HepG2 (cell line): ENCODE data around the gene TSHZ2. TPM values are rescaled to one million over a fixed set of nuclear protein-coding genes. Genes with fewer than 3 reads are reported as not detected.
A peak's percentile ranks its signal among the peaks of the same experiment; 100 is the strongest.

Source experiments
- ATF4 ChIP-seq, 2 experiments: fragments of 450-650 bp in 1 of 2; sonication (generic) in 1 of 2; formaldehyde crosslinking; IDR thresholded peaks; 2 replicates each; pipeline versions ENCODE4 v1.5.0 to v1.8.0; 2020 to 2022; ENCODE audit warnings: mild to moderate bottlenecking in 1 of 2, missing genetic modification reagents in 1 of 2
- BHLHE40 ChIP-seq: IDR thresholded peaks from 2 replicates; pipeline ENCODE4 v1.6.1; 2011; ENCODE audit warnings: low read length, improper control_type of control experiment
- CCAR2 ChIP-seq: fragments of 200-400 bp; formaldehyde crosslinking; optimal IDR thresholded peaks from 2 replicates; pipeline ENCODE3; 2018; ENCODE audit warnings: low read depth, mild to moderate bottlenecking, low read length, moderate library complexity
- HCFC1 ChIP-seq: fragments of 150-350 bp; IDR thresholded peaks from 2 replicates; pipeline ENCODE4 v1.6.1; 2014; ENCODE audit warnings: low read depth, low read length
- HNRNPL ChIP-seq: fragments of 200-400 bp; formaldehyde crosslinking; IDR thresholded peaks from 2 replicates; pipeline ENCODE4 v1.6.1; 2017; ENCODE audit warnings: mild to moderate bottlenecking, low read depth, low read length
- REL ChIP-seq: sonication (generic); formaldehyde crosslinking; conservative IDR thresholded peaks from 2 replicates; pipeline ENCODE4 v1.8.0; 2022; ENCODE audit warnings: mild to moderate bottlenecking, missing genetic modification reagents, moderate library complexity
- TARDBP ChIP-seq: sonication (generic); formaldehyde crosslinking; IDR thresholded peaks from 2 replicates; pipeline ENCODE4 v1.8.0; 2022; ENCODE audit warnings: mild to moderate bottlenecking, missing genetic modification reagents
- THAP11 ChIP-seq: IDR thresholded peaks from 2 replicates; pipeline ENCODE4 v1.6.1; 2016; ENCODE audit warnings: missing biosample characterization, missing genetic modification reagents
- ZBTB7A ChIP-seq: sonication (generic); formaldehyde crosslinking; IDR thresholded peaks from 2 replicates; pipeline ENCODE4 v1.8.0; 2022; ENCODE audit warnings: mild to moderate bottlenecking, missing genetic modification reagents
- ZNF207 ChIP-seq: fragments of 450-650 bp; IDR thresholded peaks from 2 replicates; pipeline ENCODE4 v1.6.1; 2016; ENCODE audit warnings: antibody characterized with exemption, borderline replicate concordance
- ZNF280B ChIP-seq: sonication (generic); formaldehyde crosslinking; IDR thresholded peaks from 2 replicates; pipeline ENCODE4 v1.5.0; 2020; ENCODE audit warnings: missing genetic modification reagents, mild to moderate bottlenecking, borderline replicate concordance
- ZNF441 ChIP-seq: sonication (generic); formaldehyde crosslinking; IDR thresholded peaks from 2 replicates; pipeline ENCODE4 v1.7.0; 2021; ENCODE audit warnings: missing genetic modification reagents, borderline replicate concordance
- ZNF446 ChIP-seq: sonication (generic); formaldehyde crosslinking; IDR thresholded peaks from 2 replicates; pipeline ENCODE4 v1.5.0; 2020; ENCODE audit warnings: mild to moderate bottlenecking, missing genetic modification reagents
- ZNF512B ChIP-seq: sonication (generic); formaldehyde crosslinking; IDR thresholded peaks from 2 replicates; pipeline ENCODE4 v1.5.1; 2020; ENCODE audit warnings: missing genetic modification reagents, mild to moderate bottlenecking, borderline replicate concordance
- ZNF646 ChIP-seq: sonication (generic); formaldehyde crosslinking; IDR thresholded peaks from 2 replicates; pipeline ENCODE4 v1.9.0; 2021; ENCODE audit warnings: mild to moderate bottlenecking, missing genetic modification reagents
- polyA plus RNA-seq, 8 experiments: library from polyadenylated mRNA; depleted of rRNA in 3 of 8; stranded (reverse) in 7 of 8; unstranded in 1 of 8; fragments of >200 nt; fragmentation: Illumina TruSeq in 4 of 8; extraction: Trizol in 4 of 8; gene quantifications; 2 replicates each; pipeline versions ENCODE4 v1.2.1 to v1.2.3, GENCODE V29; 2011 to 2016; ENCODE audit warnings: low read depth in 4 of 8, missing spikeins in 1 of 8, mixed read lengths in 1 of 8; ENCODE audit not compliant: insufficient read depth in 1 of 8
- total RNA-seq, 5 experiments: library from RNA; depleted of rRNA; stranded (reverse); fragments of >200 nt; fragmentation: Illumina TruSeq; extraction: Trizol; gene quantifications; 2 replicates each; pipeline ENCODE4 v1.2.3, GENCODE V29; 2016; ENCODE audit warnings: low read depth in 1 of 5

Gene TSHZ2
- total and polyA plus RNA-seq, 2 of the 13 experiments (the other 11 are each of a cell fraction or from before 2014, with no cell fraction given): 0.01 TPM; not detected in 1

- TF ChIP-seq ATF4 (CRISPR knock-in tag; IDR thresholded peaks at IDR 0.05) (peak in 1 of 2 experiments; percentile 32; a peak in 1 of 4 replicates), ZNF512B (CRISPR knock-in tag) (0 out of 2 replicates have a peak, but pooled peaks have one; percentile 50), BHLHE40 (0 out of 2 replicates have a peak, but pooled peaks have one; percentile 4), ZNF207 (0 out of 2 replicates have a peak, but pooled peaks have one; percentile 21), TARDBP (CRISPR knock-in tag) (0 out of 2 replicates have a peak, but pooled peaks have one; percentile 13), THAP11 (CRISPR knock-in tag) (0 out of 2 replicates have a peak, but pooled peaks have one; percentile 19), HCFC1 (0 out of 2 replicates have a peak, but pooled peaks have one; percentile 26), HNRNPL (peak; percentile 61; the same call in 1 of the 2 replicates), ZNF441 (CRISPR knock-in tag) (peak; percentile 95), ZNF280B (CRISPR knock-in tag) (0 out of 2 replicates have a peak, but pooled peaks have one; percentile 43), ZNF646 (CRISPR knock-in tag) (peak; percentile 97), REL (CRISPR knock-in tag) (no peak), ZNF446 (CRISPR knock-in tag) (0 out of 2 replicates have a peak, but pooled peaks have one; percentile 12), ZBTB7A (CRISPR knock-in tag) (0 out of 2 replicates have a peak, but pooled peaks have one; percentile 40), CCAR2 (peak; percentile 70)
Observed at GRCh38 chr20:52972190-52972937, at the start of gene TSHZ2 (continued).
